BLaER1 treated with 17β-estradiol and CSF1 and Interleukin-3, amounts not matched to agents 10 nM and 100 nM (cell line): ENCODE measurements around the gene PSMD6.

ENCODE experiments used
- H3K27ac ChIP-seq, 11 experiments: shearing (Covaris generic); formaldehyde crosslinking; 2 replicates each; pipeline ENCODE4 v1.8.1; 2022
- H3K27me3 ChIP-seq, 11 experiments: shearing (Covaris generic); formaldehyde crosslinking; 2 replicates each; pipeline ENCODE4 v1.8.1; 2022
- H3K36me3 ChIP-seq, 11 experiments: shearing (Covaris generic); formaldehyde crosslinking; 2 replicates each; pipeline ENCODE4 v1.8.1; 2022
- H3K4me1 ChIP-seq, 10 experiments: shearing (Covaris generic); formaldehyde crosslinking; 2 replicates each; pipeline ENCODE4 v1.8.1; 2022
- H3K4me2 ChIP-seq, 11 experiments: shearing (Covaris generic); formaldehyde crosslinking; 2 replicates each; pipeline ENCODE4 v1.8.1; 2022
- H3K4me3 ChIP-seq, 10 experiments: shearing (Covaris generic); formaldehyde crosslinking; 2 replicates each; pipeline ENCODE4 v1.8.1; 2022
- H3K9ac ChIP-seq, 11 experiments: shearing (Covaris generic); formaldehyde crosslinking; 2 replicates each; pipeline ENCODE4 v1.8.1; 2022
- H3K9me3 ChIP-seq, 11 experiments: shearing (Covaris generic); formaldehyde crosslinking; replicated peaks in 1 of 11; 2 replicates each; pipeline ENCODE4 v1.8.1; 2022
- H4K20me1 ChIP-seq, 11 experiments: shearing (Covaris generic); formaldehyde crosslinking; 2 replicates each; pipeline ENCODE4 v1.8.1; 2022
- Cebpa-rat ChIP-seq, 11 experiments: shearing (Covaris generic); IDR thresholded peaks; 2 replicates each; pipeline ENCODE4 v1.8.1; 2022

Gene PSMD6

DNA sequence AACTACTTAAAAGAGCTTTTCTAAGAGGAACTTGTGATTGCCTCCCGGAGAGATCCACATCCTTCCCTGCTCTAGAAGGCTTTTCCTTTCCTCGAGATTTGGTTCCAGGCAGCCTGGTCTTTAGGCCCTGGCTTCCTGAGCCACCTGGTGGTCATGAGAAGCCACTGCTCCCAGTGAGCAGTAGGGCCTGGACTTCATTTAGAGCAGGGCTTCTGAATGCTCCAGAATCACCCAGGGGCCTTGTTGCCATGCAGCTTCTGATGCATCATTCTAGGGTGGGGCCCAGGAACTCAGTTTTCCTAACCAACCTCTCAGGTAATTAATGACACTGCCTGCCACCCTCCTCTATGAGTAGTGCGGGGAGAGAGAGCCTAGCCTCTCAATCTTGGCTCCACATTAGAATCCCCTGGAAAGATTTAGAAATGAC, 29.6 kb downstream of the PSMD6 start:
- H4K20me1 ChIP-seq = peaks cover under 1 to 40% (median 13%) of the 10 kb centered on the region in 11 experiments; a peak in 15 of 22 replicates
- peak overlapping the region in 1 of 11 experiments; percentile 54; a peak in 1 of 22 replicates for H3K4me2 ChIP-seq
- H3K9me3 ChIP-seq = no peaks in the 10 kb centered on the region
- H3K27ac ChIP-seq = no peak overlapping the region
- H3K27me3 ChIP-seq = no peaks in the 10 kb centered on the region
- H3K4me3 ChIP-seq = no peak overlapping the region
- peaks cover 0 to 41% (median 2%) of the 10 kb centered on the region in 10 experiments; a peak in 8 of 20 replicates for H3K4me1 ChIP-seq
- no peak for TF ChIP-seq Cebpa-rat (IDR thresholded peaks at IDR 0.05)
- H3K36me3 ChIP-seq = peaks cover 89 to 100% (median 97%) of the 10 kb centered on the region in 11 experiments
- no peak overlapping the region for H3K9ac ChIP-seq

GRCh38 chr3:63992516-63993209, 30.6 kb downstream of the PSMD6 start:
- Histone ChIP-seq H3K27me3 (no peaks in the 10 kb centered on the region), H4K20me1 (peaks cover 0 to 39% (median 13%) of the 10 kb centered on the region in 11 experiments; a peak in 14 of 22 replicates), H3K27ac (peak overlapping the region in 5 of 11 experiments; percentile 8 to 47 (median 23); a peak in 7 of 22 replicates), H3K9me3 (no peaks in the 10 kb centered on the region), H3K9ac (peak overlapping the region in 3 of 11 experiments; percentile 6 to 30 (median 11); a peak in 2 of 22 replicates), H3K4me2 (peak overlapping the region in 2 of 11 experiments; percentile 21 to 54; a peak in 3 of 22 replicates), H3K4me3 (no peak overlapping the region), H3K4me1 (peaks cover 0 to 41% (median 2%) of the 10 kb centered on the region in 10 experiments; a peak in 8 of 20 replicates), H3K36me3 (peaks cover 89 to 100% (median 97%) of the 10 kb centered on the region in 11 experiments)
- no peak for TF ChIP-seq Cebpa-rat (IDR thresholded peaks at IDR 0.05)

DNA sequence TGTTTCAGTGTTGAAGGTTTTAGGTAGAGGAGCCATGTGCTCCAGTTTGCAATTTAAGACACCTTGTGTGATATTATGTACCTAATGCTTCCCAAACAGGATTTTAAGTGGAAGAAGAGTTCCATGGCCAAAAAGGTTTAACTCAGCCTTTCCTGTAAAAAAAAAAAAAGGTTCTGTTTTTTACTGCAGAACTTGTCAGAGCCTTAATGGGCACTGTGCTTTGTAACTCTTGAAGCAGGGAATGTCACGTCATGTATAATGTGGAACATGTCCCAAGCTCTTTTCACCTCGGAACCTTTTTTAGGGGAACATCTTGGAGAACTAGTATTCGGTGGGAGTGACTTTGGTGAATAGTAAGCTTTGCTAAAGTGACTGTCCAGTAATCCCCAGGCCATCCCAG, 31.6 kb downstream of the PSMD6 start:
- H3K4me2 ChIP-seq = peak overlapping the region in 2 of 11 experiments; percentile 3 to 54; a peak in 2 of 22 replicates
- no peaks in the 10 kb centered on the region for H3K27me3 ChIP-seq
- H3K9me3 ChIP-seq = no peaks in the 10 kb centered on the region
- peaks cover 0 to 41% (median 2%) of the 10 kb centered on the region in 10 experiments; a peak in 8 of 20 replicates for H3K4me1 ChIP-seq
- peak overlapping the region in 1 of 11 experiments; percentile 9; a peak in 1 of 22 replicates for H3K9ac ChIP-seq
- H3K4me3 ChIP-seq = no peak overlapping the region
- no peak for TF ChIP-seq Cebpa-rat (IDR thresholded peaks at IDR 0.05)
- H3K36me3 ChIP-seq = peaks cover 89 to 100% (median 97%) of the 10 kb centered on the region in 11 experiments
- H3K27ac ChIP-seq = no peak overlapping the region
- peaks cover 0 to 38% (median 13%) of the 10 kb centered on the region in 11 experiments; a peak in 13 of 22 replicates for H4K20me1 ChIP-seq

- Histone ChIP-seq H3K36me3 (peaks cover 89 to 100% (median 97%) of the 10 kb centered on the region in 11 experiments), H3K9ac (no peak overlapping the region; a peak in 1 of 22 replicates), H3K4me2 (no peak overlapping the region), H3K4me1 (peaks cover 0 to 41% (median 2%) of the 10 kb centered on the region in 10 experiments; a peak in 8 of 20 replicates), H3K27ac (no peak overlapping the region), H3K4me3 (no peak overlapping the region), H4K20me1 (peaks cover 0 to 29% (median 17%) of the 10 kb centered on the region in 11 experiments; a peak in 15 of 22 replicates), H3K27me3 (no peaks in the 10 kb centered on the region), H3K9me3 (no peaks in the 10 kb centered on the region)
- TF ChIP-seq Cebpa-rat (IDR thresholded peaks at IDR 0.05) = no peak
Measured at GRCh38 chr3:63990733-63991132, 32.6 kb downstream of the PSMD6 start.

DNA sequence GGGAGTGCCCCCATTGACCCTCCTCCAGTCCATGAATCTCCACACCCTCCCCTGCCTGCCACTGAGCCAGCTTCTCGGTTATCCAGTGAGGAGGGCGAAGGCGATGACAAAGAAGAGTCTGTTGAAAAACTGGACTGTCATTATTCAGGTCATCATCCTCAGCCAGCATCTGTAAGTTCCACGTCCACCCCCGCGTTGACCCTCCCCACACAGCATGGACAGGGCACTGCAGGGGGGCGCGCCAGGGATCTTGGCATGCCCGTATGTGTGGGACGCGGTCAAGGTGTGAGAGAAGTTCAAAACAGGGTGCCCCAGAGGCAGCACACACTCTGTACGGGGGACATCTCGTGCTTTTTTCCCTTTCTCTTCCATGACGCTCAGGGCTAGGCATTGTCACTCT, 33.1 kb downstream of the PSMD6 start:
- Histone ChIP-seq H3K27me3 (no peaks in the 10 kb centered on the region), H3K4me3 (no peak overlapping the region), H3K4me2 (no peak overlapping the region), H3K36me3 (peaks cover 89 to 100% (median 97%) of the 10 kb centered on the region in 11 experiments), H3K4me1 (peaks cover 0 to 37% (median 2%) of the 10 kb centered on the region in 10 experiments; a peak in 8 of 20 replicates), H3K9ac (no peak overlapping the region), H3K9me3 (no peaks in the 10 kb centered on the region), H4K20me1 (peaks cover 0 to 33% (median 17%) of the 10 kb centered on the region in 11 experiments; a peak in 15 of 22 replicates), H3K27ac (no peak overlapping the region)
- TF ChIP-seq Cebpa-rat (IDR thresholded peaks at IDR 0.05) = no peak

DNA sequence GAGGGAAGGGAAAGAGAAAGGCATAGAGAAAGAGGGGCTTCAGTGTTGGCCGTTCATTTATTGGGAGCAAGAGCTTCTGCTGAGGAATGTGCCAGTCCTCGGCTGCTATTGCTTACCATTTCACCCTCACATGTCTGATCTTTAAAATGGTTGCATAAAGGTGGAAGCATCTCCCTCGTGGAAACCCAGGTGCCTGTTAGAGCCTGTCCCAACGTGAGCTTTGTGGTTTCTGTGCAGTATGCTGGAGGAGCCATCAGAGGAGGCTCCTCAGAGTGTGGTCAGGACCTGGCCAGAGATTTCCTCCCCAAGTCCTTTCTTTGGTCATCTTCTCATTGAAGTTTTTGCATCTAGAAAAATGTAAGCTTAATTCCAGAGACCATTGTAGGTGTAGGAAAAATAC, 34.4 kb downstream of the PSMD6 start:
- Histone ChIP-seq H3K4me3 (no peak overlapping the region), H3K4me2 (no peak overlapping the region), H3K36me3 (peaks cover 90 to 100% (median 97%) of the 10 kb centered on the region in 11 experiments), H3K9ac (no peak overlapping the region), H3K9me3 (no peaks in the 10 kb centered on the region), H3K4me1 (peaks cover 0 to 29% (median 2%) of the 10 kb centered on the region in 10 experiments; a peak in 8 of 20 replicates), H3K27ac (no peak overlapping the region), H3K27me3 (no peaks in the 10 kb centered on the region), H4K20me1 (peaks cover 0 to 35% (median 23%) of the 10 kb centered on the region in 11 experiments; a peak in 15 of 22 replicates)
- no peak for TF ChIP-seq Cebpa-rat (IDR thresholded peaks at IDR 0.05)

DNA sequence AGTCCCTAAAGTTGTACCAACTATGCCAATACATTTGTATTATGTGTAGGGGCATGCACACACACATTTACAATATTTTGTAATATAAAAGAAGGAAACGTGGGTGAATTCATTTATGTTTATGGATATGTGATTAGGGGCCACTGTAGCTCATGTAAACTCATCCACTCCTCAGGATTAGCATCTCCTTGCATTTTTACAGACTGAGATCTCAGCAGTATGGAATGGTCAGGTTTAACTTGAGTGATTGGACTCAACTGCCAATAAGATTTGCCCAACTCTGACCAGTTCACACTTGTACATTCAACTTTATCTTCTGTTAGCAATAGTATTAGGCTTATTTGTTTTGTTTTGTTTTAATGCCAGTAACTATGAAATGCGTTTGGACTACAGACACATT, 36.5 kb downstream of the PSMD6 start:
- TF ChIP-seq Cebpa-rat (IDR thresholded peaks at IDR 0.05) = no peak
- H3K27me3 ChIP-seq = no peaks in the 10 kb centered on the region
- no peak overlapping the region for H3K4me3 ChIP-seq
- H3K27ac ChIP-seq = no peak overlapping the region
- peaks cover 98 to 100% (median 100%) of the 10 kb centered on the region in 11 experiments for H3K36me3 ChIP-seq
- peaks cover 0 to 31% (median 10%) of the 10 kb centered on the region in 11 experiments; a peak in 13 of 22 replicates for H4K20me1 ChIP-seq
- H3K9ac ChIP-seq = no peak overlapping the region
- H3K4me2 ChIP-seq = no peak overlapping the region
- peaks cover 0 to 21% (median 0%) of the 10 kb centered on the region in 10 experiments; a peak in 6 of 20 replicates for H3K4me1 ChIP-seq
- H3K9me3 ChIP-seq = no peaks in the 10 kb centered on the region

GRCh38 chr3:63986146-63986545, 37.1 kb downstream of the PSMD6 start:
- no peaks in the 10 kb centered on the region for H3K9me3 ChIP-seq
- H4K20me1 ChIP-seq = peaks cover 0 to 30% (median 5%) of the 10 kb centered on the region in 11 experiments; a peak in 13 of 22 replicates
- no peaks in the 10 kb centered on the region for H3K27me3 ChIP-seq
- no peak overlapping the region for H3K4me2 ChIP-seq
- peaks cover 0 to 15% (median 0%) of the 10 kb centered on the region in 10 experiments; a peak in 4 of 20 replicates for H3K4me1 ChIP-seq
- H3K27ac ChIP-seq = no peak overlapping the region
- no peak overlapping the region for H3K9ac ChIP-seq
- no peak overlapping the region for H3K4me3 ChIP-seq
- TF ChIP-seq Cebpa-rat (IDR thresholded peaks at IDR 0.05) = no peak
- peaks cover 98 to 100% (median 100%) of the 10 kb centered on the region in 11 experiments for H3K36me3 ChIP-seq

DNA sequence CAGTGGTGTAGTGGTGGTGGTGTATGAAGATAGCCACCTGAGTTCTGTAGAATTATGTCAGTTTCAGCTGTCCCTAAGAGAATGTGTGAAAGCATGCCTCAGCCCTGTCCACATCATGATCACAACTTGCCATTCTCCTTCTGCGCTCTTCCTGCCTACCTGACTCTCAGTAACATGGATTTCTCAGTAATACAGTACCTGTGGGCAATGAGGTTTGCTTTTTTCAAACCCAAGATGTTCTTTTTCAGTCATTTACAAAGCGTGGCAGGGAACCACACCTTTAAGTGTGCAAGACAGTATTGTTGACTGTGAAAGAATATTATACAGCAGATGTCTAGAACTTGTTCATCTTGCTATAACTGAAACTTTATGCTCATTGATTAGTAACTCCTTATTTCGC, 38.9 kb downstream of the PSMD6 start:
- H3K27ac ChIP-seq = no peak overlapping the region
- peaks cover 98 to 100% (median 99%) of the 10 kb centered on the region in 11 experiments for H3K36me3 ChIP-seq
- peaks cover 0 to 35% (median 12%) of the 10 kb centered on the region in 11 experiments; a peak in 13 of 22 replicates for H4K20me1 ChIP-seq

More for the DNA sequence above, 38.9 kb downstream of the PSMD6 start:
- H3K4me2 ChIP-seq = no peak overlapping the region
- H3K4me3 ChIP-seq = no peak overlapping the region
- no peaks in the 10 kb centered on the region for H3K9me3 ChIP-seq
- no peaks in the 10 kb centered on the region for H3K27me3 ChIP-seq
- TF ChIP-seq Cebpa-rat (IDR thresholded peaks at IDR 0.05) = no peak
- peaks cover 2 to 19% (median 5%) of the 10 kb centered on the region in 10 experiments; a peak in 18 of 20 replicates for H3K4me1 ChIP-seq
- H3K9ac ChIP-seq = no peak overlapping the region
